ENCODE measurements around the gene PRR33. TPM values are rescaled to one million over a fixed set of nuclear protein-coding genes. Genes with fewer than 3 reads are reported as not detected.

PRR33 gene
- polyA plus RNA-seq, 3 donors = 0.04 to 0.07 (median 0.07) TPM

DNA sequence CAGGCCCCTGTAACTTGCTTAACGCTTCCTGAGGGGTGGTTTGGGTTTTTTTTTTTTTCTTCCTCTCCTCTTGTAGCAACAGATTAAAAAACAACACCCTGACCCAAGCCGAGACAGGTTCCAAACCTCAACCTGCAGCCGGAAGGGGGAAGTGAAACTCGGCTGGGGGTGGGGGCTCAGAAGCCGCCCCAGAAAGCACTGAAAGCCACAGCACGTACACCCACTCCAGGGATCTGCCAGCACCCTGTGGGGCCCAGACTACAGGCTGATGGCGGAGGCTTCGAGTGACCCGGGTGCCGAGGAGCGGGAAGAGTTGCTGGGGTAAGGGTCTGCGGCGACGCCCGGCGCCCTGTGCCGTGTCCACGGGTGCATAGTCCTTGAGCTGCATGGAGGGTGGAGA is 38.8 kb downstream of the PRR33 start, which contains the start of gene LSP1:
Gene LSP1 (plus strand): TSS at position 208 of the 400 bp plus-strand sequence. CDS start 61 bp downstream, at position 269.
- DNase-seq (ENCODE audit: low read depth in 3 of 3, low spot score in 2 of 3) = no peak

DNA sequence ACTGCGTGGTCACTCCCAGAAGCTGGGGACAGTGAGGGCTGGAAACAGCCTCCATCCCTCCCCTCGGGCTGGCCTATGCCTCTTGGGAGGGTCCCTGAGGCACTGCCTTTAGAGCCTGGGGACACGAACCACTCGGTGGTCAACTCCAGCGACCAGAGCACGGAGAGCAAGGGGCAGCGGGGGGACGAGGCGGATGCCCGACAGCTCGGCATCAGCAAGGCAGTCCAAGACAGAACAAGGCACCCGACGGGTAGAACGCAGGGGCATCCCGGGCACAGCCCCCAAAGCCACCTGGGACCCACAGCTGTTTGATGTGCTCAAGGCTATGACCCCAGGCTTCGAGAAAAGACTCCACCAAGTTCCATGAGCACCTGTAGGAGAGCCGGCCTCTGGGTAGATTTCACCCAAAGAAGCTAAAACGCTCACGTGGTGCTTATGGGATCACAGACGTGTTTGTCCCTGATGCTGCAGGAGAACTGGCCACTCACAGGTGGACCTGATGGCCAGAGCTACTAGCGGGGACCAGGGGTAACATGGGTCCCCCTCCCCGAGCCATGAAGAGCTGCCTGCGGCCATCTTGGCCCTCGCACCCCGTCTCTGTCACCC is 39.3 kb downstream of the PRR33 start:
- no peak for DNase-seq (ENCODE audit: low read depth in 3 of 3, low spot score in 2 of 3)

DNA sequence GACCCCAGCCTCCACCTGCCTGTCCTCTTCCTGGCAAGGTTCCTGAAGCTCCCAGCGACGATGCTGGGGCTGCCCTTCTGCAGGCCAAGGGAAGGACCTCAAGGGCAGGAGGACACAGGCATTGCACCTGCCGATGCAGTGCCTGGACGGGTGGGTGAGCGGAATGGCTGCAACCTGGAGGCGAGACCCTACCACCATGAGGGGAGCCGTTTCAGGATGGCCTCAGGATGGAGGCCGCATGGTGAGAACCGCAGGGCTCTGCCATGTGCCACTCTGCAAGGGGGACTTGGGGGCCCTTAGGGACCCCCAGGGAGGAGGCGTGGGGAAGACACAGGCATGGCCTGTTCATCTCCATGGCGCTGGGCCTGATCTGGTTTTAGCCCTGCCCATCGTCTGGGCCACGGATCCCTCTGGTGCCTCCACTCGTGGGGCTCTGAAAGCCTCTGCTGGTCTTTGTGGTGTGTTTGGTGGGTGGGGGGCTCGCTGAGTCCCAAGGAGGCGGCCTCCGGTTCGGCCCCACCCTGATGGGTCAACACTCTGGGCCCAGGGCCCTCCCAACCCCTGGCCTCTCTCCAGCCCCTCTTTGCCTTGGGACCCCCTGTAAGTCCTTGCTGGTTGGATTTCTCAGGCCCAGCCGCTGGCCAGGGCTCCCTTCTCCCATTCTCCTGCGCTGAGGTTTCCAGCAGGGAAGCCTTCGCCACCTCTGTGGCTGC is 40.1 kb downstream of the PRR33 start:
- DNase-seq (ENCODE audit: low read depth in 3 of 3, low spot score in 2 of 3) = no peak

DNA sequence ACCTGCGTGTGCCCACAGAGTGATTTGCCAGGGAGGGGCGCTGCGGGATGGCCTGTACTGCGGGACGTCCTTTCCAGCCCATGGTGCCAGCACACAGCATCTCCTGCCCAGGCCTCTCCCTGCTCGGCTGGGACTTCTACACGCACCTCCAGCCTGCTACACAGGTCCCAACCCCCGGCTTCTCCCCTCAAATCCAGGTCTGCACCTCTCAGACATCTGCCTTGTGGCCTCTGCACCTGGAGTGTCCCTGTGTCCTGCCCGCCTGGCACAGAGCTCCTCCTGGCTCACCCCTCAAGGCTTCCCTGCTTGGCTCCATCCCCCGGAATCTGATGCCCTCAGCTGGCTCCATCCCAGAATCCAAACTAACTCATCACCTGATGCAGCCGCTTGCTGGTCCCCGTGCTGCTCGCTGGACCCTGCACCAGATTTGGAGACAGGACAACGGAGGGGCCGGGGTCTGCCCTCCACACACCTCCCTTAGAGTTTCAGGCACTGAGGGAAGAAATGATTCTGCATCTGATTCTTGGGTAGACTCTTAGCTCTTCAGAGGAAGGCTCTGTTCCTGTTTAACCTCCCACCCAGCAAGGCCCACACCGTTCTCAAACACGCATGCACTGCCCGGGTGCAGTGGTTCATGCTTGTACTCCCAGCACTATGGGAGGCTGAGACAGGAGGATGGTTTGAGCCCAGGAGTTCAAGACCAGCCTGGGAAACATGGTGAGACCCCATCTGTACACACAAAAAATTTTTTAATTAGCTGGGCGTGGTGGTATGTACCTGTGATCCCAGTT is 42.9 kb downstream of the PRR33 start:
- no peak for DNase-seq (ENCODE audit: low read depth in 3 of 3, low spot score in 2 of 3)

DNA sequence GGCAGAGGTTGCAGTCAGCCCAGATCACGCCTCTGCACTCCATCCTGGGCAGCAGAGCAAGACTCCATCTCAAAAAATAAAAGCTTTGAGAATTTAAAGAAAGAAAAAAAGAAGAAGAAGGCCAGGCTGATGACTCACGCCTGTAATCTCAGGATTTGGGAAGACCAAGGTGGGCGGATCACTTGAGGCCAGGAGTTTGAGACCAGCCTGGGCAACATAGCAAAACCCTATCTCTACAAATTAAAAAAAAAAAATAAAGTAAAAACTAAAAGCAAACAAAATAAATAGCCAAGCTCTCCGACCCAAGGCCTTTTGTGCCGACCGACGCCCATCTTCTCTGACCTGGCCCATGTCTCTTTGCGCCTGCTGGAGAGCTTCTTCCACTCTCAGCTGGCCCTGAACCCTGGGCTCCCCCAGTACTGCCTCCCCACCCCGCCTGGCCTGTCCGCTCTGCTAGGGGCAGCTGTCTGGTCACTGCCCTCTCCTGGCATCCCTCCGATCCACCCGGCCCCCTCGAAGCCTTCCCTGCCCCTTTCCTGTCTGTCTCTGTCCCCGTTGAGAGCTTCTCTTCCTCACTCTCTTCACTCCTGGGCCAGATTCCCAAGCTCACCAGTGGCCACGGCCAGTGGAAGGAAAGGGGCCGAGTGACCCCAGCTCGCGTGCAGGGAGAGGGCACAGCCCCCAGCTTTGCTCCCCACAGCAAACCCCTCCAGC is 43.6 kb downstream of the PRR33 start:
- DNase-seq (ENCODE audit: low read depth in 3 of 3, low spot score in 2 of 3) = no peak

DNA sequence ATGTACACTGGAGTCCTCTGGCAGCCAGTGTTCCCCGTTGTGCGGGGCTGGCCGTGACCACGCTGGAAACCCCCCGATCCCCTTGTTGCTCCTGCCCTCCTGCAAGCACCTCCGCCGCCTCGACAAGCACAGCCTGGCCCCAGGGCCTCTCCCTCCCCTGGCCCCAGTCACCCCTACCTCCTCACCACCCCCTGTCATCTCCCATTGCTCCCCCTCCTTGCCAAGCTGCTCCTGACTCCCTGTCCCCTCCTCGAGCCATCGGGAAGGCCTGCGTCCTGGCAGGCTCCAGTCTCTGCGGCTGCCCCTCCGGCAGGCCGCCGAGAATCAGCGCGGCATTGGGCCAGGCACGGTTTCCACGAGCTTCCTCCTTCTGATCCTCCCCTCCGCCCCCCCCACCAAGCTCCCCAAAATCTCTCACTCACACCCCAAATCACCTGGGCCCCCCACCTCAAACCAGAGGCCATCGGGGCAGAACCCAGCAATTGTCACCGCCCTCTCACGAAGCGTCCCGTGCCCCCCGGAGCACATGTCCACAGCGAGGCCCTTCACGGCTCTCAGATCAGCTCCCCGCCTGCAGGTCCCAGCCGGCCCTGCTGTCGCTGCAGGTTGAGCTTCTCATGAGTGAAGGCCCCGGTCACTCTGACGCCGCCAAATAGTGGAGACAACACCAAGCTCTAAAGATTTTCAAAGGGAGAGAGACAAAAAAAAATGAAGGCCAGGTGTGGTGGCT is 44.5 kb downstream of the PRR33 start:
- no peak for DNase-seq (ENCODE audit: low read depth in 3 of 3, low spot score in 2 of 3)

DNA sequence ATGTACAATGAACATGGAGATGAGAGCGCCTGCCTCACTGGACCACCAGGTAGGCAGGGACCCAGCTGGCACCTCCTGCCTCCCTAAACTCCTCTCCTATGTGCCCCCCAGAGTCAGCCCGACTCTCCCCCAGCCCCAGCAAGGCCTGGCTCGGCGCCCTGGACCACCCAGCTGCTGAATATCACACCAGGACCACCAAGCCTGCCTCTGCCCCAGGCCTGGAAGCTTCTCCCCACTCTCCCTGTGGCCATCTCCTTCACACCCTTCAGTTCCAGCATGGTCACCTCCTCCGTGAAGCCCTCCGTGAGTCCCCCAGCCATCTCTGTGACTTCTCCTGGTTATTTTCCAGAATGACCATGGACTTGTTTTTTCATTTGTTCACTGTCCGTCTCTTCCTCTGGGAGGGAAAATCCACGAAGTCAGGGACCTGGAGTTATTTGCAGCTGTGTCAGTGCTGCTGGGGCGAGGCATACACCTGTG is 45.2 kb downstream of the PRR33 start:
- no peak for DNase-seq (ENCODE audit: low read depth in 3 of 3, low spot score in 2 of 3)

DNA sequence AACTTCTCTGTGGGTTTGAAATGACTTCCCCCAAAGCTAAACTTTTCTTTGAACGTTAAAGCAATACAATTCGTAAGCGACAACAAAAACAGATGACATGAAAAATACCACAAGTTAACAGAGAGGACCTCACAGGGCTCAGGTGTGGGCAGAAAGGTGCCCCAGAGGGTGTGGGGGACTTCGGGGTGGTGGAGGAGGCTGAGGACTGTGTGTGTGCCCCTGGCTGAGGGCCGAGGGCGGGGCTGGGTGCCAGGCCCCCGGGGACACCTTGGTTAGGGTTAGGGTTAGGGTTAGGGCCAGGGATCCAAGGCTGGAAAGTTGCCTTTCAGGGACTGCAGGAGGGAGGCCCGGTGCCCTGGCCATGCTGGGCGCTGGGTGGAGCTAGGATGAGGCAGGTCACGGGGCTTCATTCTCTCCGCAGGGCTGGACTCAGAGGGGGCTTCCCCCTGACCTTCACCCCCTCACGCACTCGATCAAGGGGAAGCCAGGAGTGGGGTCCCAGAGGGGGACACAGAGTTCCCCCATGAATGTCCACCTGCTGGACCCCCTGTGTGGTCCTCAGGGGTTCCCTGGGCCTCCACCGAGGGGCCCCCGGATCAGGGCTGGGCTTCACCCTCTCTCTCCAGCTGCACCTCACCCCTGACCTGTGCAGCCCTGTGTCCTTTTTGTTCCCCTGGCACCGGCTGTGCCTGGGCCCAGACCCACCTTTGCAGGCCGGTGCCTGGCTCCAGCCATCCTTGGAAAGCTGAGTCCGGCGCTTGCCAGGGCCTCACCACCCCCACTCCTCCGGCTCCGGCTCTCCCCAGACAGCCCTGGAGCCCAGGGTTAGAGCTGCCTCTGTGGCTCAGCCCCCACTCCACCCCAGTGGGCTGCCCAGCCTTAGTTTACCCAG is 45.9 kb downstream of the PRR33 start:
- DNase-seq (ENCODE audit: low read depth in 3 of 3, low spot score in 2 of 3) = no peak

DNA sequence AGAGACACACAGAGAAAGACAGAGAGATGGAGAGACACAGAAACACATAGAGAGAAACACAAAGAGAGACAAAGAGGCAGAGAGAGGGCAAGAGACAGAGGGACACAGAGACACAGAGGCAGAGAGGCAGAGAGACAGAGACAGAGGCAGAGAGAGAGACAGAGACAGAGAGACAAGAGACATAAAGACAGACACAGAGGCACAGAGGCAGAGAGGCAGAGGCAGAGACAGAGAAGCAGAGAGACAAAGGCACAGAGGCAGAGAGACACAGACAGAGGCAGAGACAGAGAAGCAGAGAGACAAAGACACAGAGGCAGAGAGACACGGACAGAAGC is 46.6 kb downstream of the PRR33 start:
- no peak for DNase-seq (ENCODE audit: low read depth in 3 of 3, low spot score in 2 of 3)

DNA sequence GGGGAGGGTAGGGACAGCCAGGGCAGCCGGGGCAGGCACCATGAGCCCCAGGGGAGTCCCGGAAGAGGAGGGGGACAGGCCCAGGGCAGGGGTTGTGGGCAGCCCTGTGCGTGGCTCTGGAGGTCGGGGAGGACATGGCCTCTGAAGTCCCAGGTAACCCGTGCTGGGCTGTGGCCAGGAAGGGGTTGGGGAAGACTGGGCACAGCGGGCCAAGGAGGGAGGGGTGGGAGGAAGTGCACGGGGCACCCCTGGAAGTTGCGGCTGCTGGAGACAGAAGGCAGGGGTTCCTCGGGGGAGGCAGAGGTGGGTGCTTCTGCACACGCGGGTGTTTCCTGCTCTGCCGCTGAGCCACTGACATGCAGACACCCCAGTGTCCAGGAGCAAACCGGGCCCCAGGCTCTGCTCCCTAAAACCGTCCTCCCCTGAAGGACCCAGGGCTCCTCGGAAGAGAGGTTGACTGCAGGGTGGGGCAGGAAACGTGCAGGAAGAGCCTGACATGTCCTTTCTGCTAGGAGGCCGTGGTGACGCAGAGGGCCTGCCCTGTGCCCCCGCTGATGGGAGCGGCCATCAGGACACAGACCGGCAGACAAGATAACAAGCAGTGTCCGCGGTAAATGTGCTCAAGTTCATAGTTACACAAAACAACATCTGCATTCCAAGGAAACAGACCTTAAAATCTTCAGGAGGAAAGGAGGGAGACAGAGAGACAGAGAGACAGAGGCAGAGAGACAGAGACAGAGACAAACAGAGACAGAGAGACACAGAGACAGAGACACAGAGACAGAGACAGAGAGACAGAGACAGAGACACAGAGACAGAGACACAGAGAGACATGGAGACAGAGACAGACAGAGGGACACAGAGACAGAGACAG is 47.2 kb downstream of the PRR33 start:
- no peak for DNase-seq (ENCODE audit: low read depth in 3 of 3, low spot score in 2 of 3)

DNA sequence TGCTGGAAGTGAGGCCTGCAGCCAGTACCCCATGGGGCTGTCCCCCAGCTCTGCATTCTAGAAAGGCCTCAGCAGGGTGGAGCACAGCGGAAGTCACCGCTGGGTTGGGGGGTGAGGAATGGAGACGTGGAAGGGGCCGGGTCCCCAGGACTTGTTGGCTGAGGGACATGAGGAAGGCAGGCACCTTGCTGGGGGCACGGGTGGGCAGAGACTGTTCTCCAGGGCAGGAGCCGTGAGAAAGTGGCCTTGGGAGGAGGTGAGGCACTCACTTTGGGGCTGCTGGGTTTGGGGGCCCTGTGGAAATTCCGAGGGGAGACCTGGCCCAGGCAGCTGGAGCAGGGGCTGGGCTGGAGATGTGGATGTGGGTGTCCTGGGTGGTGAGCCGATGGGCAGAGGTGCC is 47.9 kb downstream of the PRR33 start:
- DNase-seq (ENCODE audit: low read depth in 3 of 3, low spot score in 2 of 3) = no peak

DNA sequence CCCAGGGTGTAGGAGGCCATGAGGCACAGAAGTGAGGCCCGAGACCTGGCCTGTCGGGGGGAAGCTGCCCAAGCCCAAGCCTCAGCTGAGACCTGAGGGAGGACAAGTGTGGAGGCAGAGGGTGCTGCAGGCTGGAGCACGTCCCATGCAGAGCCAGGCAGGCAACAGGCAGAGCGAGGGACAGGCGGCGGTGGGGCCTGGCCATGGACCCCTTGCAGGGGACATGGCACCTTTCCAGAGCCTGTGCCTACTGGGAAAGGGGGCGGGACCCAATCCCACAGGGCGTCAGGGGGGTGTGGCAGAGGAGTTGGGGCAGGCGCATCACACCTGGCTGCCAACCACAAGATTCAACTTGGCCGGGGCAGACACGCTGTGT is 48.6 kb downstream of the PRR33 start:
- DNase-seq (ENCODE audit: low read depth in 3 of 3, low spot score in 2 of 3) = no peak

DNA sequence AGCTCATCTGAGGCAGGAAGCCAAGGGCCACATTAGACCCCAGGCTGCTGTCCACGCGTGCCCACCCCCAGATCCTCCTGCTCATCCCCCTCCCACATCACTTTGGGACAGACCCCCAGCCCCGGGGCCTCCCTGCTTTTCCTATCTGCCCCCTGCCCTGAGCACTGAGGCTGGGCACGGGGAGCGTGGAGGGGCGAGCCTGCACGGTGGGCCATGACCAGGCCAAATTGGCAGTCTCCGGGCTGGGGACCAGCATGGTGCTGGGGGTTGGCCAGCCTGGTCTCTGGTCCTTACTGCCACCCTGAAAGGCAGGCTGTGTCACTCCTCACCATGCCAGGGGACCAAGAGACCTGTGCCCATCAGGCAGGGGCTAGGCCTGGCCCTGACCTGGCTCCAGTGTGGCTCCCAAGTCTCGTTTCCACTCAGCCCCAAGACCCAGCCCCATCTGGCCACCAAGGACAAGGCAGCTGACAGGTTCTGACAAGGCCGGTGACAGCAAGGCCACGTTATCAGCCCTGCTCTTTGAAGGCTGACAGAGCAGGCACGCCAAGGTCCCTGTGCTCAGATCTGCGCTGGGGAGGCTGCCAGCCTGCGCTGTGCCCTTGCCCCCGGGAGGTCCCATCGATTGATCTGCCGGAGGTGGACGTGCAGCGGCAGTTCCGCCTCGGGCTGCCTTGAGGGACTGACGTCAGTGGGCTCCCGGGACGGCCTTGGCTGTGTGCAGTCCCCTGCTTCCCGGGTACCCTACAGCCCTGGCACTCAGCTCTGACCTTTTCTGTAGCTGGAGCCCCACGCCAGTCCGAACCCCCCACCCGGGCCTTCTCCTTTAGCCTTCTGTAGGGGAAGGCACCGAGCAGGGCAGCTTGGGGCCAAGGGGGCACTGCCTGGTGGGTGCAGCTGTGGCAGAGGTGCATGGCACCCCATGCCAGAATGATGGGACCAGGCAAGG is 49.3 kb downstream of the PRR33 start:
- no peak for DNase-seq (ENCODE audit: low read depth in 3 of 3, low spot score in 2 of 3)

DNA sequence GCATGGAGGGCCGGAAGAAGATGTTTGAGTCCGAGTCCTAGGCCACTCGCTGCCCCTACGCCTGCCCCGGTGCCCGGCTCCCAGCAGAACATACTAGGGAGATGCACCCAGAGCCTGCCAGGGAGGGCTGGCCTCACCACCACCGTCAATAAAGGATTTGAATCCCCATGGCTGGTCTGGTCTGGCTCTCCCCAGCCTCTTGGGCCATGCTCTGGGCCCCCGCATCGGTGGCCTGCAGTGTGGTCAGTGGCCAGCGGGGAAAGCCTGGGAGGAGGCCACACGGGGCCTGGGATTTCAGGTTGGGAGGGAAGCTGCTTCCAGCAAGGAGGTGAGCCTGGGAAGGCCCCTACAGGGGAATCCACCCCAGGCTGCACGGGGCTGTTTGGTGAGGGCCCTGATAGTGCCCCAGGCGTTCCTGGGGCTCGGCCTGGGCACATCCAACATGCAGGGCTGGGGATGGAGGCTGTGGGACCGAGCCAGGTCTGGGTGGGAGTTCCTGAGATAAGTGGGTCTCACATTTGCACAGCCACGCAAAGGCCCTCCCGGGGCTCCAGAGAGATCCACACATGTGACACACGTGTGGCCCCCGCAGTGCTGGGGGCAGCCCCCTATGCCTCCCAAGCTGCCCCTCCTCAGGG is 50.1 kb downstream of the PRR33 start:
- DNase-seq (ENCODE audit: low read depth in 3 of 3, low spot score in 2 of 3) = no peak

DNA sequence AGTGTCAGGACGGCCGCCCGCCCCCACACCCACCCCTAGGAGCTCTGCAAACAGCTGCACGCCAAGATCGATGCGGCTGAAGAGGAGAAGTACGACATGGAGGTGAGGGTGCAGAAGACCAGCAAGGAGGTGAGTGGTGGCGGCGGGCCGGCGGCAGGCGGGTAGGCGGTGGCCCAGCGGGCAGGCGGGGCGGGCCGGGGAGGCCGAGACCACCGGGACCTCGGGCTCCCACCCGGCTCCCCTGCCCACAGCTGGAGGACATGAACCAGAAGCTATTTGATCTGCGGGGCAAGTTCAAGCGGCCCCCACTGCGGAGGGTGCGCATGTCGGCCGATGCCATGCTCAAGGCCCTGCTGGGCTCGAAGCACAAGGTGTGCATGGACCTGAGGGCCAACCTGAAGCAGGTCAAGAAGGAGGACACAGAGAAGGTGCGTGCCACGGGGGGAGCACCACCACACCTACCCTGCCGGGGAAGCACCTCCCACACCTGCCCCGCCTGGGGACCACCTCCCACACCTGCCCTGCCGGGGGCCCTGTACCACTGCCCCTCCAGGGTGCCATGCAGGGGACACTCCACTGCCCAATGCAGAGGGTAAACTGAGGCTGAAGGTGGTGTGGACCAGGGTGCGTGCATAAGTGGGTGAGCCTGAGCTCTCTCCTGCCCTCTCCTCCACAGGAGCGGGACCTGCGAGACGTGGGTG is 50.8 kb downstream of the PRR33 start:
- DNase-seq (ENCODE audit: low read depth in 3 of 3, low spot score in 2 of 3) = no peak

Data from right renal cortex interstitium (tissue), 3 donors.